ENCODE results near the gene SART3. TPM values are rescaled to one million over a fixed set of nuclear protein-coding genes. Genes with fewer than 3 reads are reported as not detected.

Gene SART3
- total RNA-seq, 1 experiment from 2014 or later: 89.4 TPM

GRCh38 chr12:108479364-108480070 lies 81.5 kb downstream of the SART3 start:
- H3K27me3 Mint-ChIP-seq (ENCODE audit: low read depth): peaks cover 6% of the 10 kb centered on the region
- Histone ChIP-seq H3K9ac (ENCODE audit: extremely low read depth, insufficient read length, low read length) (no peak overlapping the region), H4K91ac (ENCODE audit: insufficient read length, low read depth, low read length) (no peak overlapping the region), H2BK120ac (ENCODE audit: low read depth, low read length, poor library complexity, severe bottlenecking) (no peak overlapping the region), H3K4ac (ENCODE audit: low read depth, low read length) (no peak overlapping the region), H3K79me1 (ENCODE audit: insufficient read depth, low read depth, low read length, poor library complexity, severe bottlenecking) (no peaks in the 10 kb centered on the region), H3K4me2 (ENCODE audit: insufficient read depth, insufficient read length, low read length) (no peak overlapping the region), H2BK15ac (ENCODE audit: low read depth, low read length) (no peak overlapping the region), H2AFZ (ENCODE audit: low read length) (no peak overlapping the region), H3K9me3 (ENCODE audit: control insufficient read depth, low read depth, low read length) (no peaks in the 10 kb centered on the region), H3K79me2 (ENCODE audit: insufficient read depth, low read length) (no peaks in the 10 kb centered on the region), H3K27me3 (ENCODE audit: insufficient read depth, low read length) (no peaks in the 10 kb centered on the region), H4K5ac (ENCODE audit: insufficient read length, low read depth, low read length) (no peak overlapping the region), H2AK5ac (ENCODE audit: insufficient read length, low read length) (no peak overlapping the region), H2BK20ac (ENCODE audit: low read depth, low read length, poor library complexity, severe bottlenecking) (no peak overlapping the region), H4K8ac (replicated peaks; ENCODE audit: insufficient read length, low read depth, low read length) (no peak overlapping the region), H3K4me1 (ENCODE audit: insufficient read depth, low read length) (0 out of 2 replicates have a peak, but pooled peaks cover 2% of the 10 kb centered on the region), H3T11ph (ENCODE audit: low read length) (no peak overlapping the region), H3K18ac (ENCODE audit: insufficient read length, low read depth, low read length) (no peak overlapping the region), H3K23ac (ENCODE audit: insufficient read length, low read depth, low read length) (no peak overlapping the region), H2BK12ac (ENCODE audit: insufficient read length, low read depth, low read length) (no peak overlapping the region), H3K56ac (ENCODE audit: insufficient read length, low read depth, low read length) (no peak overlapping the region), H2BK5ac (ENCODE audit: insufficient read length, low read length) (no peak overlapping the region), H3K27ac (ENCODE audit: insufficient read length, low read depth, low read length) (no peak overlapping the region), H3K23me2 (ENCODE audit: insufficient read length, low read depth, low read length, poor library complexity, severe bottlenecking) (no peaks in the 10 kb centered on the region), H4K20me1 (ENCODE audit: control insufficient read depth, insufficient read depth, insufficient read length) (no peaks in the 10 kb centered on the region), H3K14ac (ENCODE audit: insufficient read depth, low read length) (no peak overlapping the region)
- H3K27ac Mint-ChIP-seq: no peak overlapping the region
- TF ChIP-seq CTCF (conservative IDR thresholded peaks at IDR 0.05): no peak
- WGBS (ENCODE audit: extremely low coverage, insufficient read length, low lambda C conversion rate): no CpG with 5 or more reads among the region's 6 CpGs
- H3K4me1 Mint-ChIP-seq: peaks cover 16 to 19% of the 10 kb centered on the region in 2 experiments
- no peak for DNase-seq
- H3K4me3 Mint-ChIP-seq: no peak overlapping the region
- H3K9me3 Mint-ChIP-seq: no peaks in the 10 kb centered on the region
- H3K36me3 Mint-ChIP-seq (ENCODE audit: insufficient read depth in 1 of 3, low read depth in 3 of 3): no peaks in the 10 kb centered on the region

Data from H9 (cell line).